CD14-positive monocyte (primary cell): ENCODE results near the gene ACSBG1. TPM values are rescaled to one million over a fixed set of nuclear protein-coding genes. Genes with fewer than 3 reads are reported as not detected.
A peak's percentile ranks its signal among the peaks of the same experiment; 100 is the strongest.

Experiments used
- DNase-seq, 3 donors: peaks; one replicate each; pipeline ENCODE4 v3.0.0-alpha.2; 2011 to 2022
- H2AFZ ChIP-seq: 2 replicates; pipeline ENCODE4 v1.6.0; 2012; ENCODE audit warnings: mild to moderate bottlenecking, low read depth, low read length, inconsistent platforms; ENCODE audit not compliant: insufficient read depth, poor library complexity, severe bottlenecking
- H3K27ac ChIP-seq, 2 donors: 1 replicate in 1 of 2; 2 replicates in 1 of 2; pipeline ENCODE4 v1.5.1; 2012 to 2013; ENCODE audit warnings: low read length in 2 of 2, control low read depth in 1 of 2, inconsistent platforms in 1 of 2, low read depth in 1 of 2, mild to moderate bottlenecking in 1 of 2
- H3K27me3 ChIP-seq, 2 donors: one replicate each; pipeline versions ENCODE4 v1.6.0 to v1.6.1; 2011 to 2013; ENCODE audit warnings: low read length in 2 of 2; ENCODE audit not compliant: control insufficient read depth in 2 of 2, insufficient read depth in 2 of 2
- H3K36me3 ChIP-seq, 2 donors: replicated peaks in 1 of 2; 1 replicate in 1 of 2; 2 replicates in 1 of 2; pipeline versions ENCODE4 v1.5.1 to v1.6.1; 2012 to 2013; ENCODE audit warnings: low read length in 2 of 2, control low read depth in 1 of 2, inconsistent platforms in 1 of 2, mild to moderate bottlenecking in 1 of 2; ENCODE audit not compliant: insufficient read depth in 2 of 2, control insufficient read depth in 1 of 2
- H3K4me1 ChIP-seq, 2 donors: 1 replicate in 1 of 2; 2 replicates in 1 of 2; pipeline versions ENCODE4 v1.5.1 to v1.6.1; 2012 to 2013; ENCODE audit warnings: low read length in 2 of 2, control low read depth in 1 of 2, inconsistent platforms in 1 of 2, mild to moderate bottlenecking in 1 of 2, moderate library complexity in 1 of 2; ENCODE audit not compliant: insufficient read depth in 2 of 2, control insufficient read depth in 1 of 2
- H3K4me2 ChIP-seq: replicated peaks from 2 replicates; pipeline ENCODE3; 2012; ENCODE audit warnings: low read length, moderate library complexity, mild to moderate bottlenecking; ENCODE audit not compliant: poor library complexity, severe bottlenecking; ENCODE audit errors: extremely low read depth
- H3K4me3 ChIP-seq, 3 experiments: fragments of 200-600 bp in 1 of 3; sonication (generic) in 1 of 3; replicated peaks in 1 of 3; 1 replicate in 2 of 3; 2 replicates in 1 of 3; pipeline ENCODE4 v1.5.1; 2011 to 2013; ENCODE audit warnings: low read length in 3 of 3, mild to moderate bottlenecking in 3 of 3, control low read depth in 2 of 3, low read depth in 2 of 3, inconsistent platforms in 1 of 3, moderate library complexity in 1 of 3
- H3K79me2 ChIP-seq: 2 replicates; pipeline ENCODE4 v1.6.0; 2012; ENCODE audit warnings: mild to moderate bottlenecking, control low read depth, inconsistent platforms, low read length, moderate library complexity; ENCODE audit not compliant: insufficient read depth
- H3K9ac ChIP-seq: 2 replicates; pipeline ENCODE4 v1.6.0; 2017; ENCODE audit warnings: low read length, mild to moderate bottlenecking; ENCODE audit not compliant: insufficient read depth, poor library complexity, severe bottlenecking
- H3K9me3 ChIP-seq, 2 donors: replicated peaks in 1 of 2; 1 replicate in 1 of 2; 2 replicates in 1 of 2; pipeline versions ENCODE4 v1.5.1 to v1.6.1; 2012 to 2013; ENCODE audit warnings: low read length in 2 of 2, control low read depth in 1 of 2; ENCODE audit not compliant: control insufficient read depth in 1 of 2, insufficient read depth in 1 of 2
- H4K20me1 ChIP-seq: 2 replicates; pipeline ENCODE4 v1.6.0; 2012; ENCODE audit warnings: mild to moderate bottlenecking, low read length, control low read depth, moderate library complexity; ENCODE audit not compliant: insufficient read depth
- H3K27ac Mint-ChIP-seq, 7 donors: one replicate each; pipeline ENCODE4 v1.8.0; 2020; ENCODE audit warnings: mild to moderate bottlenecking in 7 of 7, mixed read lengths in 7 of 7, moderate library complexity in 6 of 7, inconsistent platforms in 2 of 7
- H3K27me3 Mint-ChIP-seq, 3 donors: one replicate each; pipeline ENCODE4 v1.8.0; 2021 to 2022; ENCODE audit warnings: low read depth in 3 of 3, mild to moderate bottlenecking in 3 of 3, mixed read lengths in 3 of 3, moderate library complexity in 3 of 3, inconsistent platforms in 1 of 3
- H3K36me3 Mint-ChIP-seq, 2 donors: one replicate each; pipeline ENCODE4 v1.8.0; 2020; ENCODE audit warnings: mixed read lengths in 2 of 2, inconsistent platforms in 1 of 2, mild to moderate bottlenecking in 1 of 2
- H3K4me1 Mint-ChIP-seq: one replicate; pipeline ENCODE4 v1.8.0; 2020; ENCODE audit warnings: mild to moderate bottlenecking, mixed read lengths
- H3K4me3 Mint-ChIP-seq, 2 donors: one replicate each; pipeline ENCODE4 v1.8.0; 2020; ENCODE audit warnings: mild to moderate bottlenecking in 2 of 2, mixed read lengths in 2 of 2, moderate library complexity in 1 of 2
- H3K9me3 Mint-ChIP-seq, 7 donors: one replicate each; pipeline ENCODE4 v1.8.0; 2020 to 2022; ENCODE audit warnings: mixed read lengths in 7 of 7, mild to moderate bottlenecking in 6 of 7, moderate library complexity in 6 of 7, inconsistent platforms in 2 of 7
- CTCF ChIP-seq: fragments of 200-600 bp; IDR thresholded peaks from one replicate; pipeline ENCODE4 v1.8.0; 2022; ENCODE audit warnings: antibody characterized with exemption, mild to moderate bottlenecking
- WGBS: methylation state at CpG from one replicate; pipeline ENCODE4 v1.1.5; 2013; ENCODE audit warnings: missing lambda C conversion rate; ENCODE audit not compliant: insufficient coverage; 5-methylcytosine and 5-hydroxymethylcytosine counted together
- intact Hi-C, 2 donors: fragments of 100-400 bp; cut with micrococcal nuclease; formaldehyde crosslinking; loops; one replicate each; pipeline versions ENCODE4 v1.15.0 to v1.15.1; 2023
- polyA plus RNA-seq, 3 donors: library from polyadenylated mRNA; depleted of rRNA in 1 of 3; unstranded in 2 of 3; stranded (reverse) in 1 of 3; fragments of 300-500 nt in 2 of 3; fragments of >200 nt in 1 of 3; fragmentation: Illumina TruSeq in 2 of 3; gene quantifications; 1 replicate in 2 of 3; 2 replicates in 1 of 3; pipeline ENCODE4 v1.2.3, GENCODE V29; 2012 to 2021

Gene ACSBG1
- polyA plus RNA-seq, 3 donors: 0.01 TPM; not detected in 2

- H3K36me3 Mint-ChIP-seq: no peaks in the 10 kb centered on the region
- intact Hi-C loops: no loop called here
- no peak for TF ChIP-seq CTCF
- Histone ChIP-seq H2AFZ (no peak overlapping the region), H3K9me3 (no peaks in the 10 kb centered on the region), H4K20me1 (no peaks in the 10 kb centered on the region), H3K36me3 (no peaks in the 10 kb centered on the region), H3K4me3 (no peak overlapping the region), H3K4me1 (no peaks in the 10 kb centered on the region), H3K4me2 (no peak overlapping the region), H3K79me2 (no peaks in the 10 kb centered on the region), H3K27ac (no peak overlapping the region), H3K27me3 (no peaks in the 10 kb centered on the region), H3K9ac (no peak overlapping the region)
- H3K4me1 Mint-ChIP-seq: no peaks in the 10 kb centered on the region
- DNase-seq: no peak
- H3K27me3 Mint-ChIP-seq: peaks cover 0 to 5% (median 0%) of the 10 kb centered on the region in 3 donors
- H3K9me3 Mint-ChIP-seq: no peaks in the 10 kb centered on the region
- 86% methylated on average over 5 of the region's 6 CpGs for WGBS
- no peak overlapping the region for H3K4me3 Mint-ChIP-seq
- no peak overlapping the region for H3K27ac Mint-ChIP-seq
These were observed 21.0 kb downstream of the ACSBG1 start for GRCh38 chr15:78213425-78213750.

GRCh38 chr15:78212546-78213424 is 21.6 kb downstream of the ACSBG1 start:
- Mint-ChIP-seq H3K4me3 (no peak overlapping the region), H3K27ac (no peak overlapping the region)

More at GRCh38 chr15:78212546-78213424, 21.6 kb downstream of the ACSBG1 start:
- H3K79me2 ChIP-seq: no peaks in the 10 kb centered on the region
- Mint-ChIP-seq H3K27me3 (peaks cover 0 to 5% (median 0%) of the 10 kb centered on the region in 3 donors), H3K4me1 (no peaks in the 10 kb centered on the region), H3K9me3 (no peaks in the 10 kb centered on the region), H3K36me3 (no peaks in the 10 kb centered on the region)
- no peak overlapping the region for H3K4me2 ChIP-seq
- H3K4me3 ChIP-seq: no peak overlapping the region
- no peaks in the 10 kb centered on the region for H3K9me3 ChIP-seq
- no peaks in the 10 kb centered on the region for H3K4me1 ChIP-seq
- H3K9ac ChIP-seq: no peak overlapping the region
- intact Hi-C loops: no loop called here
- TF ChIP-seq CTCF: no peak
- 83% methylated on average over 16 of the region's 17 CpGs for WGBS
- DNase-seq: peak in 1 of 3 donors; percentile 16
- no peaks in the 10 kb centered on the region for H3K36me3 ChIP-seq
- no peaks in the 10 kb centered on the region for H3K27me3 ChIP-seq
- no peak overlapping the region for H2AFZ ChIP-seq
- H3K27ac ChIP-seq: no peak overlapping the region
- no peaks in the 10 kb centered on the region for H4K20me1 ChIP-seq
